Subcutaneous abdominal adipose tissue (tissue), 5 donors: ENCODE measurements around the gene C2orf49.
"Not testable (repeated sequence)": the region's sequence is repeated elsewhere in the genome, so short reads cannot be mapped to it uniquely, and the experiment has no call there.

ENCODE experiments used
- H3K27ac ChIP-seq: one replicate; pipeline ENCODE4 v1.7.0; 2013; ENCODE audit warnings: low read depth, mild to moderate bottlenecking, inconsistent platforms, low read length, moderate library complexity
- H3K27me3 ChIP-seq, 5 donors: one replicate each; pipeline ENCODE4 v1.7.0; 2013; ENCODE audit warnings: low read length in 5 of 5, inconsistent platforms in 1 of 5; ENCODE audit not compliant: control insufficient read depth in 5 of 5, insufficient read depth in 4 of 5
- H3K36me3 ChIP-seq, 5 donors: one replicate each; pipeline ENCODE4 v1.7.0; 2013; ENCODE audit warnings: low read length in 5 of 5; ENCODE audit not compliant: control insufficient read depth in 5 of 5, insufficient read depth in 5 of 5
- H3K4me1 ChIP-seq, 5 donors: one replicate each; pipeline ENCODE4 v1.7.0; 2013; ENCODE audit warnings: low read length in 5 of 5, mild to moderate bottlenecking in 3 of 5, moderate library complexity in 1 of 5; ENCODE audit not compliant: control insufficient read depth in 5 of 5, insufficient read depth in 5 of 5
- H3K4me3 ChIP-seq, 5 donors: one replicate each; pipeline ENCODE4 v1.7.0; 2013; ENCODE audit warnings: low read length in 5 of 5, low read depth in 1 of 5
- H3K9ac ChIP-seq, 5 donors: one replicate each; pipeline ENCODE4 v1.7.0; 2013; ENCODE audit warnings: low read length in 5 of 5, mild to moderate bottlenecking in 4 of 5, moderate library complexity in 3 of 5
- H3K9me3 ChIP-seq, 5 donors: one replicate each; pipeline ENCODE4 v1.7.0; 2013; ENCODE audit warnings: low read length in 5 of 5; ENCODE audit not compliant: control insufficient read depth in 5 of 5
- donor health status: healthy.
- donor health status: healthy.
- donor health status: healthy.
- donor health status: healthy.
- donor health status: healthy.

The C2orf49 gene

GRCh38 chr2:105317937-105318336 is 19.4 kb upstream of the C2orf49 start:
- Histone ChIP-seq H3K9ac (no peak overlapping the region), H3K4me1 (peaks cover 0 to 2% (median 0%) of the 10 kb centered on the region in 5 donors), H3K4me3 (no peak overlapping the region), H3K9me3 (no peaks in the 10 kb centered on the region), H3K27me3 (no peaks in the 10 kb centered on the region), H3K27ac (no peak overlapping the region), H3K36me3 (peaks cover 0 to 3% (median 2%) of the 10 kb centered on the region in 5 donors)

DNA sequence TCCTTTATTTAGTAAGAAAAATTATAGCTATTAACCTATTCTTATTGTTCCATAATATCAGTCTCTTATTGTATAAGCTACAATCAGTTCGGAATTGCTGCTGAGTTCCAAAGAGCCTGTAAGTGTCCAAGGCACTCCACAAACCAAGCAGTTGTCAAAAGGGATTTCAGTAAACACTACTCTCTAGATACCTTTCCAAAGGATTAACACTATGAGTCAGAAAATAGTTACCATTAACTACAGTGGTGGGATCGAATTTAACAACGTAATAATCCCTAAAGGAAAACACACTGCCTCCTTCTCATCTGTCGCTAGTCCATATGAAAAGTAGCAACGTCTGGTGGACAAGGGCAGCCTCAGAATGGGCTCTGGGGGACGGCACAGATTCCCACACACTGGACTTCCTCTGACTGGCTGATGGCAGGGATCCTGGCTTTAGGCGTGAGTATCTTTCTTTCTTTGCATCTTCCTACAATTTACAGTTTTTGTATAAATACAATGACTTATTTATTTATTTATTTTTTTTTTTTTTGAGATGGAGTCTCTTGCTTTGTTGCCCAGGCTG is 16.6 kb upstream of the C2orf49 start:
- Histone ChIP-seq H3K4me3 (no peak overlapping the region), H3K27me3 (no peaks in the 10 kb centered on the region), H3K9me3 (no peaks in the 10 kb centered on the region), H3K27ac (no peak overlapping the region), H3K9ac (no peak overlapping the region), H3K36me3 (peaks cover 0 to 7% (median 2%) of the 10 kb centered on the region in 5 donors), H3K4me1 (peaks cover 0 to 29% (median 9%) of the 10 kb centered on the region in 5 donors)

DNA sequence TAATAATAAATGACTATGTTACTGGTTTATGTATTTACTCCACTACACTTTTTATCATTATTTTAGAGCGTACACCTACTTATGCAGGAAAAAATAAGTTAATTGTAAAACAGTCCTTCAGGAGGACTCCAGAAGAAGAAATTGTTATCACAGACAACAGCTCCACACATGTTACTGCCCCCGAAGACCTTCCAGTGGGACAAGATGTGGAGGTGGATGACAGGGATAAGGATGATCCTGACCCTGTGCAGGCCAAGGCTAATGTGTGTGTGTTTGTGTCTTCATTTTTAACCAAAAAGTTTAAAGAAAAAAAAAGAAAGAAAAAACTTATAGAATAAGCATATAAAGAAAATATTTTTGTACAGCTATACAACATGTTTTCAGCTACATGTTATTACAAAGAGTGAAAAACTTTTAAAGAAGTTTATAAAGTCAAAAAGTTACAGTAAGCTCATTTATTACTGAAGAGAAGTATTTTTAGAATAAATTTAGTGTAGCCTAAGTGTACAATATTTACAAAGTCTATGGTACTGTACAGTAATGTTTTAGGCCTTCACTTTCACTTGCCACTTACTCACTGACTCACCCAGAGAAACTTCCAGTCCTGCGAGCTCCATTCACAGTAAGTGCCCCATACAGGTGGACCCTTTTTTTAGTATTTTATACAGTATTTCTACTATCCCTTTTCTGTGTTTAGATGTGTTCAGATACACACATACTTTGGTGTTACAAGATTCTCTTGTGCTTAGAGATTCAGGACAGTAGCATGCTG is 15.3 kb upstream of the C2orf49 start:
- Histone ChIP-seq H3K9me3 (no peaks in the 10 kb centered on the region), H3K4me3 (no peak overlapping the region), H3K36me3 (peaks cover 0 to 7% (median 2%) of the 10 kb centered on the region in 5 donors), H3K27ac (no peak overlapping the region), H3K27me3 (no peaks in the 10 kb centered on the region), H3K9ac (no peak overlapping the region), H3K4me1 (peaks cover 0 to 31% (median 9%) of the 10 kb centered on the region in 5 donors)

GRCh38 chr2:105323111-105323510 is 14.2 kb upstream of the C2orf49 start:
- no peak overlapping the region for H3K27ac ChIP-seq
- peaks cover 3 to 39% (median 16%) of the 10 kb centered on the region in 5 donors for H3K4me1 ChIP-seq
- H3K27me3 ChIP-seq = no peaks in the 10 kb centered on the region
- no peak overlapping the region for H3K9ac ChIP-seq
- peaks cover 0 to 7% (median 2%) of the 10 kb centered on the region in 5 donors for H3K36me3 ChIP-seq
- no peaks in the 10 kb centered on the region for H3K9me3 ChIP-seq
- no peak overlapping the region for H3K4me3 ChIP-seq

GRCh38 chr2:105324101-105324500 is 13.2 kb upstream of the C2orf49 start:
- H3K27ac ChIP-seq = peak overlapping the region; percentile 18
- peaks cover 7 to 49% (median 26%) of the 10 kb centered on the region in 5 donors for H3K4me1 ChIP-seq
- no peaks in the 10 kb centered on the region for H3K27me3 ChIP-seq
- no peak overlapping the region for H3K9ac ChIP-seq
- no peaks in the 10 kb centered on the region for H3K9me3 ChIP-seq
- no peak overlapping the region for H3K4me3 ChIP-seq
- peaks cover 0 to 7% (median 2%) of the 10 kb centered on the region in 5 donors for H3K36me3 ChIP-seq

GRCh38 chr2:105324732-105325131 is 12.6 kb upstream of the C2orf49 start:
- no peaks in the 10 kb centered on the region for H3K27me3 ChIP-seq
- H3K4me3 ChIP-seq = no peak overlapping the region
- peak overlapping the region in 1 of 5 donors; percentile 3 for H3K9ac ChIP-seq
- peaks cover 0 to 7% (median 2%) of the 10 kb centered on the region in 5 donors for H3K36me3 ChIP-seq
- H3K9me3 ChIP-seq = no peaks in the 10 kb centered on the region
- peaks cover 7 to 50% (median 27%) of the 10 kb centered on the region in 5 donors for H3K4me1 ChIP-seq
- peak overlapping the region; percentile 18 for H3K27ac ChIP-seq

DNA sequence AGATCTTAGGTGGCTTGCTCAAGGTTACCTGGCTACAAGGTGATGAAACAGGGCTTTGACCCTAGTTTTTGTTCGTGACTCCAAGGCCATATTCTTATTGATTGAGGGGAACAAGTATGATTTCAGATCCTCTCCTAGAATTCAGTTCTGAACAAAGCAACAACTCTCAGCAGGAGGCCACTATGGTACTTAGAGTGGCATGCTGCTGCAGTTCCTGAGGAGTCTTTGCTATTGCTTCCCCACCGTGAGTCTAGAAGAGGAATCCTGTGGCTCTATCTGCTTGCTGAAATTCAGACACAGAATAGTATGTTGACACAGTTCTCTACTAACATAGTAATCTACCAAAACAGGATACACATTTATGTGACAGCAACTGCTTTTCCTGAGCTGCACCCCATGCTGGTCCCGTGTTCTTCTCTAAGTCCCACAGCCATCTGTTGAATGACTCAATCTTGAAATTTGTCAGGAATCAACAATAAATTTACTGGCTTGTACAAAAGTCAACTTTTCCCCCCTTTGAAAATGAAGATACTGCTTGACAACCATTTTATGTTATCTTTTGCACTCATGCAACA is 11.9 kb upstream of the C2orf49 start:
- peak overlapping the region in 1 of 5 donors; percentile 3 for H3K9ac ChIP-seq
- no peak overlapping the region for H3K4me3 ChIP-seq
- no peaks in the 10 kb centered on the region for H3K9me3 ChIP-seq
- H3K27me3 ChIP-seq = no peaks in the 10 kb centered on the region
- no peak overlapping the region for H3K27ac ChIP-seq
- peaks cover 7 to 56% (median 32%) of the 10 kb centered on the region in 5 donors for H3K4me1 ChIP-seq
- peaks cover 0 to 7% (median 2%) of the 10 kb centered on the region in 5 donors for H3K36me3 ChIP-seq

GRCh38 chr2:105327271-105327670 is 10.1 kb upstream of the C2orf49 start:
- not testable (repeated sequence) for H3K36me3 ChIP-seq, H3K9ac ChIP-seq, H3K4me3 ChIP-seq, H3K27ac ChIP-seq, H3K27me3 ChIP-seq, H3K9me3 ChIP-seq
- peaks cover 7 to 57% (median 34%) of the 10 kb centered on the region in 5 donors for H3K4me1 ChIP-seq

GRCh38 chr2:105327690-105328089 is 9.7 kb upstream of the C2orf49 start:
- H3K4me1 ChIP-seq = peaks cover 7 to 57% (median 34%) of the 10 kb centered on the region in 5 donors
- peak overlapping the region in 1 of 5 donors; percentile 65 for H3K9ac ChIP-seq

More at GRCh38 chr2:105327690-105328089, 9.7 kb upstream of the C2orf49 start:
- peaks cover 0 to 7% (median 2%) of the 10 kb centered on the region in 5 donors for H3K36me3 ChIP-seq
- H3K4me3 ChIP-seq = peak overlapping the region in 1 of 5 donors; percentile 83
- H3K27ac ChIP-seq = peak overlapping the region; percentile 61
- H3K9me3 ChIP-seq = no peaks in the 10 kb centered on the region
- H3K27me3 ChIP-seq = no peaks in the 10 kb centered on the region
